WI38 (cell line): ENCODE measurements around the gene GALNT13.

ENCODE experiments used
- H3K4me3 ChIP-seq: 2 replicates; pipeline ENCODE4 v1.5.1; 2011; ENCODE audit warnings: low read depth, mild to moderate bottlenecking, control low read depth, low read length
- TF ChIP-seq, protein P1 (sequence below): IDR thresholded peaks from 2 replicates; pipeline ENCODE4 v1.5.1; 2012; ENCODE audit warnings: low read depth, mild to moderate bottlenecking, control low read depth, low read length

Gene GALNT13

DNA sequence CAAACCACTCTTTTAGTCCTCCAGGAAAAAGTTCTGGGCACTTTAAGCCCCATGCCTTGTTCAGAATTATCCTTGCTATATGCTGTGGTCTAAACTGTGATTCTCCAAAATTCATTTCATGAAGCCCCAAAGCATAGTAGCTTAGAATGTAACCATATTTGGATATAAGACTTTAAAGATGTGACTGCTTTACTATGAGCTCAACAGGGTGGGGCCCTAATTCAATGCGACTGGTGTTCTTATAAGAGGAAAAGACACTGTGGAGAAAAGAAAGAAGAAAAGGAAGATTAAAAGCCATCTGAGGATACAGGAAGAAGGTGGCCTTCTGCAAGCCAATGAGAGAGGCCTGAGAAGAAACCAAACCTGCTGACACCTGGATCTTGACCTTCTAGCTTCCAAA, 174.8 kb downstream of the GALNT13 start:
- TF ChIP-seq, protein P1, sequence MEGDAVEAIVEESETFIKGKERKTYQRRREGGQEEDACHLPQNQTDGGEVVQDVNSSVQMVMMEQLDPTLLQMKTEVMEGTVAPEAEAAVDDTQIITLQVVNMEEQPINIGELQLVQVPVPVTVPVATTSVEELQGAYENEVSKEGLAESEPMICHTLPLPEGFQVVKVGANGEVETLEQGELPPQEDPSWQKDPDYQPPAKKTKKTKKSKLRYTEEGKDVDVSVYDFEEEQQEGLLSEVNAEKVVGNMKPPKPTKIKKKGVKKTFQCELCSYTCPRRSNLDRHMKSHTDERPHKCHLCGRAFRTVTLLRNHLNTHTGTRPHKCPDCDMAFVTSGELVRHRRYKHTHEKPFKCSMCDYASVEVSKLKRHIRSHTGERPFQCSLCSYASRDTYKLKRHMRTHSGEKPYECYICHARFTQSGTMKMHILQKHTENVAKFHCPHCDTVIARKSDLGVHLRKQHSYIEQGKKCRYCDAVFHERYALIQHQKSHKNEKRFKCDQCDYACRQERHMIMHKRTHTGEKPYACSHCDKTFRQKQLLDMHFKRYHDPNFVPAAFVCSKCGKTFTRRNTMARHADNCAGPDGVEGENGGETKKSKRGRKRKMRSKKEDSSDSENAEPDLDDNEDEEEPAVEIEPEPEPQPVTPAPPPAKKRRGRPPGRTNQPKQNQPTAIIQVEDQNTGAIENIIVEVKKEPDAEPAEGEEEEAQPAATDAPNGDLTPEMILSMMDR: no peak
- no peak overlapping the region for H3K4me3 ChIP-seq

DNA sequence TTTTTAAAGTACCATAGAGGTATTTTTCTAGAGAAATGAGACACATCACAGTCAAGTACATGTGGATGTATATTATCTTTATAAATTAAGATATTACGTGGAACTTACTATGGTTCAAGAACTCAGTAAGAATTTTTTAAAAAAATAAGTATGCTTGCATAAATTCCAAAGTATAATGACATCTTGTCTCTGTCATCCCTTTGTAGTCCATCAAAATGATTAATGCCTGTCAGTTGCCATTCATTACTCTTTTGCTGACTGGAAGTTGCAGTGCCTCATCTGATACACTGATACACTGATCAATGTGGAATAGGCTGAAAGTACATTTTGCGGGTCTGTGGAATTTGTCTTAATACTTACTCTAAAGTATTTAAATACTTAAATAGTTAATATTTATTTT, 177.2 kb downstream of the GALNT13 start:
- H3K4me3 ChIP-seq: no peak overlapping the region
- TF ChIP-seq, protein P1: no peak

DNA sequence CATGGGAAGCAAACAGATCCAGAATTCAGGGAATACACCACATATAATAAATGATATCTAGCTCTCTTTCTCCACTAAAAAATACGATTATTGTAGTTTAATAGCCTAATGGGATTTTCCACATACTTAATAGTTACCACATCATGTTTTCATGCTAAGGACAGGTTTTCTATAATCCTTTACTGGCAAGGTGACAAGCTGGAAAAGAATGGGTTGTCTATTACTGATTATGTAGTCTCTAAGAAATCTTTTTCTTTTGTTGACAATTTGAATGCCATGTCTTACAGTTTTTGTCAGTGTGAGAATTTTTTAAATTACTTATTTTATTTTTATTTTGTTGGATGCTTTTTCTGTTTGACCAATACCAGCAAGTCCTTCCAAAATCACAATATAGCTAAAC, 177.8 kb downstream of the GALNT13 start:
- H3K4me3 ChIP-seq: no peak overlapping the region
- TF ChIP-seq, protein P1: no peak

DNA sequence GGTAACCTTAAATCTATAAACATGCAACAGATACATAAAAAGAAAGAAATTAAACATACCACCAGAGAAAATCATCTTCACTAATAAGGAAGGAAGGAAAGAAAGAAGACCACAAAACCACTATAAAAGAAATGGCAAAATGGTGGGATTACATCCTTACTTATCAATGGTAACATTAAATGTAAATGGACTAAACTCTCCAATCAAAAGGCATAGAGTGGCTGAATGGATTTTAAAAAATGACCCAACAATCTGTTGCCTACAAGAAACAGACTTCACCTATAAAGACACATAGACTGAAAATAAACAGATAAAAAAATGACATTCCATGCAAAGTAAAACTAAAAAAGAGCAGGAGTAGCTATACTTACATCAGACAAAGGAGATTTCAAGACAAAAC, 195.4 kb downstream of the GALNT13 start:
- H3K4me3 ChIP-seq: no peak overlapping the region
- TF ChIP-seq, protein P1: no peak

DNA sequence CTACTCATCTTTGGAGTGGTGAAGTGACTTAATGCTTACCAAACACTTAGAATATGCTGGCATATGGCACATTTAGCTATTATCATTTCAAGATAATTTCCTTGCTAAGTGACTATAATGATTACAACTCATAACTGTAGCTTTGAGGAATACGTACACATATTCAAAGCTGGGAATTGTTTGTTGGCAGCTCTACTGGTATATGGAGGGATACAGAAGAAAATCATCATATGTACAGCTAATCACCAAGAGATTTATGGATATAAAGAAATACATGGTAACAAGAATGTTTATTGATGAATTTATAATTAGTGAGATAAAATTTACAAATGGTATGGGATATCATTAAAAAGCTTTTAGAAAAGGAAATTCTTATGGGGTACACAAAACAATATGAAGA, 207.2 kb downstream of the GALNT13 start:
- TF ChIP-seq, protein P1: no peak
- no peak overlapping the region for H3K4me3 ChIP-seq

DNA sequence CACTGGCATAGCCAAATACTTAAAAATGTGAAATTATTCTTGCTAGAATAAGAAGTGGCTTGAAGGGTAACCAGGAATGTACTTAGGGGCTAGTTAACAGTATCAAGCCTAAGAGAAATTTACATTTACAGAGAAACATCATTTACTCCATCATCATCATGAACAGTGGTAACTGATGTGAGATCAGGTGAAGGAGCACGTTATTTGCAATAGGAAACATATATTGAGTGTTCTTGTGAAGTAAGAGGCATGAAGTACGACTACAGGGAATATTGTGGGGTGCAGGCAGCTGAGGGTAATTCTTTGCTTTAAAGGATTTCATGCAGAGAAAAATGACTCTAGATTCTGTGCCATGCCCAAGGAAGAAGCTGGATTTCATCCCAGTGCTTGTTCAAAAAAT, 220.8 kb downstream of the GALNT13 start:
- TF ChIP-seq, protein P1: no peak
- H3K4me3 ChIP-seq: no peak overlapping the region

DNA sequence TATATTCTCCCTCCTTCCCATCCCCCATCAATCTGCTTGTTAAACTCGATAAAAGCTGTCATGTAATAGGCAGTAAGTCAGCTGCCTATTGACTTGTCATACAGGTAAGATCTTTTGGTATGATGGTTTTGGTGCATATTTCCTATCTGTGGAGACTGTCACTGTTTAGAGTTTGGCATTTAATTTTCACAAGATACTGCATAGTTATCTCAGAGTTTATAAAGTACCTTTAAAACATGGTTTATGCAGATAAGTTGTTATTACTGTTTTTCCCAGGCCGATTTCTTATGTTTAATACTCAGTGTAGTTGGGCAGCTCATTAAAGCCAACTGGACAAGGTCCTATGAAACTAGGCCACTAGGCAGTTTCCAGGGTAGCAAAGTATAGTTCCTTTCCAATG, 222.1 kb downstream of the GALNT13 start:
- TF ChIP-seq, protein P1: no peak
- no peak overlapping the region for H3K4me3 ChIP-seq
